Anterior cingulate cortex (tissue), 58 donors: Measurements from ENCODE around the gene ABCA9.
"Not testable (repeated sequence)": the region's sequence is repeated elsewhere in the genome, so short reads cannot be mapped to it uniquely, and the experiment has no call there.

Experiments
- DNase-seq, 58 donors: peaks; one replicate each; lab custom pipeline; 2025; lab: John Stamatoyannopoulos, UW

The ABCA9 gene

GRCh38 chr17:69043098-69043734, 17.5 kb downstream of the ABCA9 start:
- no peak for DNase-seq

GRCh38 chr17:69042308-69042707, 18.4 kb downstream of the ABCA9 start:
- DNase-seq = no peak

- DNase-seq = no peak
These were observed 28.9 kb downstream of the ABCA9 start for GRCh38 chr17:69031839-69032238.

- no peak for DNase-seq
These were observed 30.6 kb downstream of the ABCA9 start for GRCh38 chr17:69030169-69030568.

GRCh38 chr17:69018687-69019086, 42.0 kb downstream of the ABCA9 start:
- DNase-seq = no peak

- DNase-seq = no peak
These were observed 42.6 kb downstream of the ABCA9 start for GRCh38 chr17:69018022-69018615.

GRCh38 chr17:69015631-69016030, 45.1 kb downstream of the ABCA9 start:
- DNase-seq = no peak

- no peak for DNase-seq
These were observed 47.6 kb downstream of the ABCA9 start for GRCh38 chr17:69012895-69013805.

GRCh38 chr17:69009930-69010329, 50.8 kb downstream of the ABCA9 start:
- no peak for DNase-seq

- not testable (repeated sequence) for DNase-seq
These were observed 56.0 kb downstream of the ABCA9 start for GRCh38 chr17:69004759-69005158.

GRCh38 chr17:68999743-69000142, 61.0 kb downstream of the ABCA9 start:
- DNase-seq = not testable (repeated sequence)

GRCh38 chr17:68993112-68993511, 67.6 kb downstream of the ABCA9 start:
- no peak for DNase-seq

GRCh38 chr17:68987966-68988365, 72.8 kb downstream of the ABCA9 start:
- DNase-seq = no peak

GRCh38 chr17:68981288-68981687, 79.4 kb downstream of the ABCA9 start:
- no peak for DNase-seq

GRCh38 chr17:68973098-68973846, 87.5 kb downstream of the ABCA9 start:
- no peak for DNase-seq

- peak in 9 of 58 donors; percentile 4 to 15 (median 5) for DNase-seq
These were observed 88.5 kb downstream of the ABCA9 start for GRCh38 chr17:68972119-68972704.

- DNase-seq = no peak
These were observed 91.6 kb downstream of the ABCA9 start for GRCh38 chr17:68969101-68969500.

- DNase-seq = no peak
These were observed 96.8 kb downstream of the ABCA9 start for GRCh38 chr17:68963958-68964357.

GRCh38 chr17:68961214-68961882, 99.4 kb downstream of the ABCA9 start:
- peak in 15 of 58 donors; percentile 5 to 42 (median 16) for DNase-seq

GRCh38 chr17:68959117-68959516, 101.6 kb downstream of the ABCA9 start:
- DNase-seq = not testable (repeated sequence)
